Pancreas (tissue), 10 donors: ENCODE results near the gene AJUBA. TPM values are rescaled to one million over a fixed set of nuclear protein-coding genes. Genes with fewer than 3 reads are reported as not detected.
"Not testable (repeated sequence)": the region's sequence is repeated elsewhere in the genome, so short reads cannot be mapped to it uniquely, and the experiment has no call there.

Experiments used
- ATAC-seq, 4 donors: fragments of 200-7000 bp; cut with Tn5 transposase; one replicate each; pipeline versions ENCODE4 v1.8.0 to v1.9.1; 2020; ENCODE audit warnings: mild to moderate bottlenecking in 4 of 4, moderate library complexity in 4 of 4
- DNase-seq, 6 donors: peaks; one replicate each; pipeline ENCODE4 v3.0.0-alpha.2; 2020
- FAIRE-seq: peaks from 2 replicates; lab custom pipeline; 2012; peaks lifted over from hg19 to GRCh38; lab: Jason Lieb, UNC
- H3K27ac ChIP-seq, 4 donors: fragments of 200-600 bp; sonication (generic); 1 replicate in 3 of 4; 2 replicates in 1 of 4; pipeline versions ENCODE4 v1.5.0 to v1.8.0; 2020
- H3K27me3 ChIP-seq, 4 donors: fragments of 200-600 bp; one replicate each; pipeline ENCODE4 v1.8.0; 2021
- H3K36me3 ChIP-seq, 3 donors: fragments of 200-600 bp; sonication (generic) in 1 of 3; one replicate each; pipeline versions ENCODE4 v1.5.0 to v1.8.0; 2020 to 2021
- H3K4me1 ChIP-seq, 3 donors: fragments of 200-600 bp; one replicate each; pipeline ENCODE4 v1.8.0; 2021
- H3K4me3 ChIP-seq, 4 donors: fragments of 200-600 bp; sonication (generic) in 2 of 4; one replicate each; pipeline versions ENCODE4 v1.5.0 to v1.8.0; 2020 to 2021
- H3K9me3 ChIP-seq, 4 donors: fragments of 200-600 bp; one replicate each; pipeline ENCODE4 v1.8.0; 2021
- WGBS, 2 donors: extraction: QIAGEN DNeasy Blood & Tissue Kit; methylation state at CpG; one replicate each; pipeline ENCODE4 v1.1.7; 2013; 5-methylcytosine and 5-hydroxymethylcytosine counted together
- intact Hi-C, 3 donors: fragments of 100-400 bp; cut with DNase I; formaldehyde crosslinking; loops; one replicate each; pipeline versions ENCODE4 v1.11.1 to v1.14.2; 2022
- polyA plus RNA-seq, 2 donors: library from polyadenylated mRNA; stranded (reverse); fragments of 200-250 nt; gene quantifications; one replicate each; pipeline ENCODE4 v1.2.3, GENCODE V29; 2013
- total RNA-seq, 6 donors: library from RNA; stranded (reverse); fragmentation: NEBNext Ultra II Directional in 4 of 6; extraction: Animal tissue kit (Norgen Biotek cat#: 25700) in 4 of 6; gene quantifications; one replicate each; pipeline versions ENCODE4 v1.2.1 to v1.2.4, GENCODE V29; 2021 to 2023
- TF ChIP-seq, protein P1 (sequence below), 4 donors: fragments of 200-600 bp; sonication (generic) in 3 of 4; IDR thresholded peaks; one replicate each; pipeline versions ENCODE4 v1.5.0 to v1.8.0; 2021; ENCODE audit warnings: antibody characterized with exemption in 4 of 4
- donor health status: healthy with polysubstance abuse.
- donor health status: DM: no; HTN: no; CAD: no; lungs with moderate emphysema.
- donor health status: DM: no; HTN: no; CAD: no.
- donor health status: control.
- donor health status: control.
- donor health status: Bipolar disorder and iron deficiency.
- donor health status: DM: yes; HTN: yes; CAD: no.
- donor health status: DM: no; HTN: no; CAD: no.
- donor health status: DM: no; HTN: no; CAD: no.
- donor health status: DM: yes; HTN: yes; CAD: no.

The AJUBA gene
- total and polyA plus RNA-seq, 8 donors = 5.4 to 17.8 (median 9.1) TPM

DNA sequence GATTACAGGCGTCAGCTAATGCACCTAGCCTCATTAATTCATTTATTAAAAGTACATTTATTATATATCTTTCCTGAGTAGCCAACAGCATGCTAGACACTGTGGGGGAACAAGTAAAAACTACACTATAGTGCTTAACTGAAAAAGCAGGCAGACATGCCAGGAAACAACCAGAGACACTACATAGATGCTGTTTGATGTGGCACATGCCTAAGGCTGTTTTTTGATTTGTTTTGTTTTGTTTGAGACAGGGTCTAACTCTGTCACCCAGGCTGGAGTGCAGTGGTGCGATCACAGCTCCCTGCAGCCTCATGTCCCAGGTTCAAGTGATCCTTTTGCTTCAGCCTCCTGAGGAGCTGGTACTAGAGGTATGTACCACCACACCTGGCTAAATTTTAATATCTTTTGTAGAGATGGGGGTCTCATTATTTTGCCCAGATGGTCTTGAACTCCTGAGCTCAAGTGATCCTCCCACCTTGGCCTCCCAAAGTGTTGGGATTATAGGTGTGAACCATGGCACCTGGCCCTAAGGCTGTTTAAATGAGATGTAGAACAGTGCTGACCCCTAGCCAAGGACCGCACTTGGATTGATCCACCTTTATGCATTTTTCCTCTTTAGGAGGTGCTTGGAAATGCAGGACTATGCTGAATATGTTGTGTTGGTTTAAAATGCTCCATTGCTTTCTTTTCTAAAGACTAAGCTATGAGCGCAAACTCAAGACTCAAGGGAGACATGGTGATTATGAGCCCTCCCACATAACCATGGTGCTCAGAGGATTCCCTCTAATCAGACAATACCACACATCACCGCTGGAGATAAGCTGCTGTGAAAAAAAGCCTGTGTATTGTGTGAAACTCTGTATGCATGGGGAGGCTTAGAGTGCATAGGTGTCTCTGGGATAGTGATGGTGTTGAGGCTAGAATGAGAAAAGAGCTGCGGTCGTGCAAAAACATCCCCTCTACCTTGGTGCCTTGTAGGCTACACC, 38.1 kb upstream of the AJUBA start:
- H3K27ac ChIP-seq = no peak overlapping the region
- H3K9me3 ChIP-seq = no peaks in the 10 kb centered on the region
- FAIRE-seq (no peak), ATAC-seq (no peak), DNase-seq (no peak)
- no peak overlapping the region for H3K4me3 ChIP-seq
- H3K27me3 ChIP-seq = no peaks in the 10 kb centered on the region
- H3K4me1 ChIP-seq = no peaks in the 10 kb centered on the region
- intact Hi-C loops = no loop called here
- peaks cover 0 to 5% (median 3%) of the 10 kb centered on the region in 3 donors for H3K36me3 ChIP-seq
- 84 to 90% methylated on average over 7 of the region's 7 CpGs for WGBS, 2 donors
- TF ChIP-seq, protein P1, sequence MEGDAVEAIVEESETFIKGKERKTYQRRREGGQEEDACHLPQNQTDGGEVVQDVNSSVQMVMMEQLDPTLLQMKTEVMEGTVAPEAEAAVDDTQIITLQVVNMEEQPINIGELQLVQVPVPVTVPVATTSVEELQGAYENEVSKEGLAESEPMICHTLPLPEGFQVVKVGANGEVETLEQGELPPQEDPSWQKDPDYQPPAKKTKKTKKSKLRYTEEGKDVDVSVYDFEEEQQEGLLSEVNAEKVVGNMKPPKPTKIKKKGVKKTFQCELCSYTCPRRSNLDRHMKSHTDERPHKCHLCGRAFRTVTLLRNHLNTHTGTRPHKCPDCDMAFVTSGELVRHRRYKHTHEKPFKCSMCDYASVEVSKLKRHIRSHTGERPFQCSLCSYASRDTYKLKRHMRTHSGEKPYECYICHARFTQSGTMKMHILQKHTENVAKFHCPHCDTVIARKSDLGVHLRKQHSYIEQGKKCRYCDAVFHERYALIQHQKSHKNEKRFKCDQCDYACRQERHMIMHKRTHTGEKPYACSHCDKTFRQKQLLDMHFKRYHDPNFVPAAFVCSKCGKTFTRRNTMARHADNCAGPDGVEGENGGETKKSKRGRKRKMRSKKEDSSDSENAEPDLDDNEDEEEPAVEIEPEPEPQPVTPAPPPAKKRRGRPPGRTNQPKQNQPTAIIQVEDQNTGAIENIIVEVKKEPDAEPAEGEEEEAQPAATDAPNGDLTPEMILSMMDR (IDR thresholded peaks at IDR 0.05) = no peak

DNA sequence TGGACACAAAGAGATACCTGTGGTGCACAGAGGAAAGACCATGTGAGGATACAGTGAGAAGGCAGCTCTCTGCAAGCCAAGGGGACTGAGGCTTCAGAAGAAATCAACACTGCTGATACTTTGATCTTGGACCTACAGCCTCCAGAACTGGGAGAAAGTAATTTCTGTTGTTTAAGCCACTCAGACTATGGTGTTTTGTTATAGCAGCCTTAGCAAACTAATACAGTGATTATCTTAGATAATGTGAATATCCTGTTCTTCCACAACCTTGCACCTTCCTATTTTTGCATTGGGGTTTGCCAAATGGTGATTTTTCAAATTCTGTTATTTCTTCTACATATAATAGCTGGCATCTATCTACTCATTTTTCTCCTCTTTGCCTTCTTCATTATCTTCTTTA, 35.8 kb upstream of the AJUBA start:
- TF ChIP-seq, protein P1 (IDR thresholded peaks at IDR 0.05) = no peak
- H3K9me3 ChIP-seq = no peaks in the 10 kb centered on the region
- FAIRE-seq = no peak
- intact Hi-C loops = no loop called here
- DNase-seq = no peak
- no peaks in the 10 kb centered on the region for H3K36me3 ChIP-seq
- ATAC-seq = no peak
- H3K27me3 ChIP-seq = no peaks in the 10 kb centered on the region
- H3K4me3 ChIP-seq = no peak overlapping the region
- H3K27ac ChIP-seq = no peak overlapping the region
- no peaks in the 10 kb centered on the region for H3K4me1 ChIP-seq

DNA sequence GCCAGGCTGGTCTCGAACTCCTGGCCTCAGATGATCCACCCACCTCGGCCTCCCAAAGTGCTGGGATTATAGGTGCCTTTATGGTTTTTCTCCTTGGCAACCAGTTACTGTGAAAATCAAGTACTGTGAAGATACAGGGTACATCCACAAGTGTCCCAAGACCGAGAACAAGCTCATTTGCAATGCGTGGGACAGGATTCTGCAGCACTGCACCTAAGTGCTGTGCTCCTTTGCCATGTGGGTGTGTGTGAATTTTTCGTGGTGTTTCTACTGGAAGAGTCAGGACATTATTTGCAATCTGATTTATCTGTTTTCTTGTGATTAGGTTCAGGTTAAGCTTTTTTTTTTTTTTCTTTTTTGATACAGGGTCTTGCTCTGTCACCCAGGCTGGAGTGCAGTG, 34.7 kb upstream of the AJUBA start:
- no peak for FAIRE-seq
- Histone ChIP-seq H3K9me3 (no peaks in the 10 kb centered on the region), H3K4me3 (no peak overlapping the region), H3K27me3 (no peaks in the 10 kb centered on the region), H3K27ac (no peak overlapping the region), H3K36me3 (no peaks in the 10 kb centered on the region), H3K4me1 (no peaks in the 10 kb centered on the region)
- TF ChIP-seq, protein P1 (IDR thresholded peaks at IDR 0.05) = no peak
- ATAC-seq = no peak
- intact Hi-C loops = no loop called here
- WGBS, 2 donors = 72 to 83% methylated on average over 5 of the region's 5 CpGs
- no peak for DNase-seq

DNA sequence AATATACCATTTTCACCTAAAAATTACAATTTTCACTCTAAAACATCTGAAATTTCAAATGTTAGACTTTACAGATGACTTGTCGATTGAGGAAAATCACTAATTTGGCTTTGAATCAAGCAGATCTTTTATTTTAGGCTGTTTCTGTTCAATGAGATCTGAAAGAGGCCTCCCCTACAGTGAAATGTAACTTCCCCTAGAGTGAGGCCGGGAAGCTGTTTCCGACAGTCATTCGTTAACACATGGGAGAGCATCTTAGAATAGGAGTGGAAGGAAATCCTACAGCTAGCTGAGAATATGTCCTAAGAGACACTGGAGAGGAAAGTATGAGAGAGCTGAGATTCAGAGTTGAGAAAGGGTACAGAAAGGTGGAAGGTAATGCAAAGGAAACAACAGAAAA, 33.3 kb upstream of the AJUBA start:
- ATAC-seq = no peak
- Histone ChIP-seq H3K9me3 (no peaks in the 10 kb centered on the region), H3K27me3 (no peaks in the 10 kb centered on the region), H3K27ac (no peak overlapping the region), H3K4me3 (no peak overlapping the region), H3K36me3 (no peaks in the 10 kb centered on the region), H3K4me1 (no peaks in the 10 kb centered on the region)
- FAIRE-seq = no peak
- intact Hi-C loops = no loop called here
- TF ChIP-seq, protein P1 (IDR thresholded peaks at IDR 0.05) = no peak
- 86 to 87% methylated on average over 4 of the region's 4 CpGs for WGBS, 2 donors
- no peak for DNase-seq

DNA sequence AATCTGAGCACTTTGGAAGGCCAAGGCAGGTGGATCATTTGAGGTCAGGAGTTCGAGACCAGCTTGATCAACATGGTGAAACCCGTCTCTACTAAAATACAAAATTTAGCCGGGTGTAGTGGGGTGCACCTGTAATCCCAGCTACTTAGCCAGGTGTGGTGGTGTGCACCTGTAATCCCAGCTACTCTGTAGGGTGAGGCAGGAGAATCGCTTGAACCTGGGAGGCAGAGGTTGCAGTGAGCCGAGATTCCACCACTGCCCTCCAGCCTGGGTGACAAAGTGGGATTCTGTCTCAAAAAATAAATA, 31.4 kb upstream of the AJUBA start:
- H3K4me1 ChIP-seq, H3K9me3 ChIP-seq, H3K27ac ChIP-seq, H3K27me3 ChIP-seq, H3K4me3 ChIP-seq, DNase-seq, FAIRE-seq, ATAC-seq, H3K36me3 ChIP-seq, intact Hi-C loops: not testable (repeated sequence)
- WGBS, 2 donors = 84 to 91% methylated on average over 5 of the region's 5 CpGs
